ENCODE measurements around the gene BRD3OS.

GRCh38 chr9:134004881-134005280, 20.4 kb upstream of the BRD3OS start:
- TF ChIP-seq POLR2A (IDR thresholded peaks at IDR 0.05): no peak
- TF ChIP-seq, protein P1, sequence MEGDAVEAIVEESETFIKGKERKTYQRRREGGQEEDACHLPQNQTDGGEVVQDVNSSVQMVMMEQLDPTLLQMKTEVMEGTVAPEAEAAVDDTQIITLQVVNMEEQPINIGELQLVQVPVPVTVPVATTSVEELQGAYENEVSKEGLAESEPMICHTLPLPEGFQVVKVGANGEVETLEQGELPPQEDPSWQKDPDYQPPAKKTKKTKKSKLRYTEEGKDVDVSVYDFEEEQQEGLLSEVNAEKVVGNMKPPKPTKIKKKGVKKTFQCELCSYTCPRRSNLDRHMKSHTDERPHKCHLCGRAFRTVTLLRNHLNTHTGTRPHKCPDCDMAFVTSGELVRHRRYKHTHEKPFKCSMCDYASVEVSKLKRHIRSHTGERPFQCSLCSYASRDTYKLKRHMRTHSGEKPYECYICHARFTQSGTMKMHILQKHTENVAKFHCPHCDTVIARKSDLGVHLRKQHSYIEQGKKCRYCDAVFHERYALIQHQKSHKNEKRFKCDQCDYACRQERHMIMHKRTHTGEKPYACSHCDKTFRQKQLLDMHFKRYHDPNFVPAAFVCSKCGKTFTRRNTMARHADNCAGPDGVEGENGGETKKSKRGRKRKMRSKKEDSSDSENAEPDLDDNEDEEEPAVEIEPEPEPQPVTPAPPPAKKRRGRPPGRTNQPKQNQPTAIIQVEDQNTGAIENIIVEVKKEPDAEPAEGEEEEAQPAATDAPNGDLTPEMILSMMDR (IDR thresholded peaks at IDR 0.05): no peak

Measured in ovary (tissue), 3 donors.